Astrocyte of the spinal cord (primary cell): ENCODE results near the gene NOP14.

Experiments used
- DNase-seq: peaks from one replicate; pipeline ENCODE4 v3.0.0; 2011; ENCODE audit warnings: low read depth, low spot score
- H3K4me3 ChIP-seq: 2 replicates; pipeline ENCODE4 v1.5.1; 2011; ENCODE audit warnings: low read depth, mild to moderate bottlenecking, low read length, moderate library complexity
- CTCF ChIP-seq: IDR thresholded peaks from 2 replicates; pipeline ENCODE4 v1.5.1; 2012; ENCODE audit warnings: low read depth, mild to moderate bottlenecking, low read length, inconsistent platforms
- in situ Hi-C: cut with HindIII; loops from 2 replicates; pipeline ENCODE4 v1.10.0; 2017; ENCODE audit warnings: low sequenced_read_pairs

The NOP14 gene

GRCh38 chr4:2963175-2963965 lies at the start of gene NOP14, which contains the start of gene GRK4:
NOP14 (minus strand) TSS chr4:2963406; CDS start chr4:2963319, 87 bp downstream.
GRK4 (plus strand) TSS chr4:2963571; CDS start chr4:2964071, 500 bp downstream.
- H3K4me3 ChIP-seq = peak within 1 kb of the TSS; percentile 90
- in situ Hi-C loops = no loop called here
- DNase-seq = peak; percentile 99
- peak; percentile 19 for TF ChIP-seq CTCF

GRCh38 chr4:3011456-3012220 lies 48.4 kb upstream of the NOP14 start:
- TF ChIP-seq CTCF = no peak
- H3K4me3 ChIP-seq = no peak overlapping the region
- in situ Hi-C loops = no loop called here
- no peak for DNase-seq

- in situ Hi-C loops = no loop called here
- peak; percentile 42 for DNase-seq
- no peak for TF ChIP-seq CTCF
- no peak overlapping the region for H3K4me3 ChIP-seq
Measured at GRCh38 chr4:3010998-3011397, 47.8 kb upstream of the NOP14 start.

- in situ Hi-C loops = no loop called here
- TF ChIP-seq CTCF = no peak
- H3K4me3 ChIP-seq = no peak overlapping the region
- no peak for DNase-seq
Measured at GRCh38 chr4:3010577-3010976, 47.4 kb upstream of the NOP14 start.

- no peak overlapping the region for H3K4me3 ChIP-seq
- TF ChIP-seq CTCF = peak; percentile 16
- in situ Hi-C loops = no loop called here
- peak; percentile 6 for DNase-seq
Measured at GRCh38 chr4:3009422-3009821, 46.2 kb upstream of the NOP14 start.

GRCh38 chr4:3007724-3008123 lies 44.5 kb upstream of the NOP14 start:
- in situ Hi-C loops = no loop called here
- DNase-seq = no peak
- no peak for TF ChIP-seq CTCF
- H3K4me3 ChIP-seq = no peak overlapping the region
